ENCODE measurements around the gene CPSF3. TPM values are rescaled to one million over a fixed set of nuclear protein-coding genes. Genes with fewer than 3 reads are reported as not detected.

The CPSF3 gene
- total RNA-seq, 1 donor from 2014 or later: 19.4 TPM

DNA sequence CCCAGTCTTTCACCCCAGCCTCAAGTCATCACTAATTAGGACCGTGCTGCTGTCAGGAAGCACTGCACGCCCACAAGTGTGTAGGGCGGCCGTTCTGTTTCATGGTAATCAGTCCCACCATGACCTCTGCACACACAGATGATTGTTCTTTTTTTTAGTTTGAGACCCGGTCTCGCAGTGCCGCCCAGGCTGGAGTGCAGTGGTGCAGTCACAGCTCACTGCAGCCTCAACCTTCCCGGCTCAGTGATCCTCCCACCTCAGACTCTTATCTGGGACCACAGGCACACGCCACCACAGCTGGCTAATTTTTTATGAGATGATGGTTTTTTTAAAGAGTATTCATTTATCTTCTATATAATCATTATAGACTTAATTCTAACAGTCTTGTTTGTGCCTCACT is 49.1 kb downstream of the CPSF3 start:
- peaks cover 0 to 15% of the 10 kb centered on the region in 2 donors for H3K36me3 ChIP-seq
- no peak overlapping the region for H3K27ac ChIP-seq
- DNase-seq (ENCODE audit: extremely low spot score in 2 of 2): no peak
- no peaks in the 10 kb centered on the region for H3K27me3 ChIP-seq
- intact Hi-C loops (cut with DNase I): no loop called here
- no peak overlapping the region for H3K4me3 ChIP-seq
- TF ChIP-seq POLR2A (IDR thresholded peaks at IDR 0.05) (no peak), POLR2AphosphoS5 (IDR thresholded peaks at IDR 0.05; ENCODE audit: insufficient read depth in 1 of 2, low read depth in 1 of 2) (no peak)
- TF ChIP-seq, protein P1, sequence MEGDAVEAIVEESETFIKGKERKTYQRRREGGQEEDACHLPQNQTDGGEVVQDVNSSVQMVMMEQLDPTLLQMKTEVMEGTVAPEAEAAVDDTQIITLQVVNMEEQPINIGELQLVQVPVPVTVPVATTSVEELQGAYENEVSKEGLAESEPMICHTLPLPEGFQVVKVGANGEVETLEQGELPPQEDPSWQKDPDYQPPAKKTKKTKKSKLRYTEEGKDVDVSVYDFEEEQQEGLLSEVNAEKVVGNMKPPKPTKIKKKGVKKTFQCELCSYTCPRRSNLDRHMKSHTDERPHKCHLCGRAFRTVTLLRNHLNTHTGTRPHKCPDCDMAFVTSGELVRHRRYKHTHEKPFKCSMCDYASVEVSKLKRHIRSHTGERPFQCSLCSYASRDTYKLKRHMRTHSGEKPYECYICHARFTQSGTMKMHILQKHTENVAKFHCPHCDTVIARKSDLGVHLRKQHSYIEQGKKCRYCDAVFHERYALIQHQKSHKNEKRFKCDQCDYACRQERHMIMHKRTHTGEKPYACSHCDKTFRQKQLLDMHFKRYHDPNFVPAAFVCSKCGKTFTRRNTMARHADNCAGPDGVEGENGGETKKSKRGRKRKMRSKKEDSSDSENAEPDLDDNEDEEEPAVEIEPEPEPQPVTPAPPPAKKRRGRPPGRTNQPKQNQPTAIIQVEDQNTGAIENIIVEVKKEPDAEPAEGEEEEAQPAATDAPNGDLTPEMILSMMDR (IDR thresholded peaks at IDR 0.05): no peak
- no peaks in the 10 kb centered on the region for H3K9me3 ChIP-seq
- peaks cover 34% of the 10 kb centered on the region for H3K4me1 ChIP-seq

DNA sequence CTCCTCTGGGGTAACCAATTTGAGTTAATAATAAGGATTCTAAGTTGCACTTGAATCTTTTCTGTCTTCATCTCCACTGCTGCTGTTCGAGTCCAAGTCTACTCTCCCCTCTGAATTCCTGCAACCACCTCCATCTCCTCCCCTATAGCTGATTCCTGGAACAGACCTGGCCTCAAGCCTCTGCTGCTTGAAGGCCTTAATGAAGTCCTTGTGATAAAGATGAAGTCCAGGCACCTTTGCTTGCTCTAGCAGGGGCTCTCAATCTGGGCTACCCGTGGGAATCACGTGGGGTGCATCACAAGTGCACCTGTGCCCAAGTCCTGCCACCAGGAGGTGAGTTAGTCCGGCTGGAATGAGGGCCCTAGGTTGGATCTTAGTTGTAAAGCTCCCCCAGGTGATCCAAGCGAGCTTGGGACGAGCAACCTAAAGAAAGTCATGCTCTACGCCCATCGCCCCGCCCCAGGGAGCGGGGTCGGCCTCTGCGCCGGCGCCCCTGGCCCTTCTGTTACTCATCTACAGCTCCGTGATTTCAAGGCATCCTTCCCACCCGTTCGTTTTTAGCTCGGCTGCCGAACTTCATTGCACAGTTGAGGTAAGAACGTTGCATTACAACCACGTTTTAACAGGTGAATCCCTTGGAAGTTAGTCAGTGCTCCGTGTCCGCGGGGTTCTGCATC is 50.0 kb downstream of the CPSF3 start:
- H3K27me3 ChIP-seq: no peaks in the 10 kb centered on the region
- intact Hi-C loops (cut with DNase I): no loop called here
- peaks cover 0 to 7% of the 10 kb centered on the region in 2 donors for H3K36me3 ChIP-seq
- no peak for TF ChIP-seq POLR2AphosphoS5 (IDR thresholded peaks at IDR 0.05; ENCODE audit: insufficient read depth in 1 of 2, low read depth in 1 of 2)
- TF ChIP-seq, protein P1 (IDR thresholded peaks at IDR 0.05): peak in 1 of 3 experiments; percentile 11
- no peak for TF ChIP-seq POLR2A (IDR thresholded peaks at IDR 0.05)
- no peak for DNase-seq (ENCODE audit: extremely low spot score in 2 of 2)
- no peaks in the 10 kb centered on the region for H3K9me3 ChIP-seq
- peaks cover 34% of the 10 kb centered on the region for H3K4me1 ChIP-seq
- peak overlapping the region; percentile 83 for H3K27ac ChIP-seq
- H3K4me3 ChIP-seq: peak overlapping the region; percentile 54 to 78

DNA sequence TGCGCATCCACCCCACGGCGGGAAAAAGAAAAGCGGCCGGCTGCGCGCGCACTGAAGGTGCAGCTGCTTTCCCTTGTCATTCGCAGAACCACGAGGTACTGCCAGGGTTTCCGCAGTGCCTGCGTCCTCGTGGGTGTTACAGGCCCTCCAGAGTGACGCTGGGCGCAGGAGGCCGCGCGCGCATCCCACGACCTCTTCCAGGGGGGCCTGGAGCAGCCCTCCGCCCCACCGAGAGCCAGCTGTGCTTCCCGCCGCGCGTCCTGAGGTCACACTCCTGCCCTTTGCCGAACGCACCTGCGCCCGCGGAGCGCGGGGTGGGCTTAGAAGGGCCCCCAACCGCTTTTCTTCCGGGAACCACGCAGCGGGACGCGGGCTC is 50.5 kb downstream of the CPSF3 start:
- DNase-seq (ENCODE audit: extremely low spot score in 2 of 2): no peak
- intact Hi-C loops (cut with DNase I): no loop called here
- Histone ChIP-seq H3K9me3 (no peaks in the 10 kb centered on the region), H3K4me1 (peaks cover 34% of the 10 kb centered on the region), H3K27ac (peak overlapping the region; percentile 83), H3K4me3 (peak overlapping the region; percentile 54 to 78), H3K36me3 (peaks cover 0 to 7% of the 10 kb centered on the region in 2 donors), H3K27me3 (no peaks in the 10 kb centered on the region)
- TF ChIP-seq POLR2AphosphoS5 (IDR thresholded peaks at IDR 0.05; ENCODE audit: insufficient read depth in 1 of 2, low read depth in 1 of 2) (peak in 1 of 2 donors; percentile 60), POLR2A (IDR thresholded peaks at IDR 0.05) (no peak)

DNA sequence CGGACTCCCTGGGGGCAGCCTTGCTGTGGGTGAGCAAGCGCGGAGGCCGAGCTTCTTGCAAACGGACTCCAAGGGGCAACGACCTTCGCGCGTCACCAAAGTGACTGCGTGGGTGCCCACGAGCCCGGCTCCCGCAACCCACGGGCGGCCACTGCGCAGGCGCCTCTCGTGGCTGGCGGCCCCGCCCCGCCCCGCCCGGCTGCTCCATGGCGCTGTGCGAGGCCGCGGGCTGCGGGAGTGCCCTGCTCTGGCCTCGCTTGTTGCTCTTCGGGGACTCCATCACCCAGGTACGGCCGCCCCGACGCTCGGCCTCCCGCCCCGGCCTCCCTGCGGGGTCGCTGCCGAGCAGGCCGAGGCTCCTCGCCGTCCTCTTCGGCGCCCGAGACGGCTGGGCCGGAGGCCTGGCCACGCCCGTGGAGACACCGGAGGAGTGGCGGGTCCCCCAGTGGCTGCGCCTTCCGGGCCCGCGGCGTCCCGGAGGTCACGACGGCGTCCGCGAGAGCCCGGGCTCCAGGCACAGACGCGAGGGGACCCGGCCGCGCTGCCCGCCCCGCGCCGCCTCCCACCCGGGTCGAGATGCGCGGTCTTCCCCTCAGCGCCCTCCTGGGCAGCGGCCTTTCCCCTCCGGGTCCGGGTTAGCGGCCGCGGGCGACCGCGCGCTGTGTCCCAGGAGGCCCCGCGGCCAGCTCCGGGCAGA is 51.1 kb downstream of the CPSF3 start, which contains the start of gene IAH1:
Gene IAH1, plus strand, starts transcription at position 191 of the 697 bp plus-strand sequence. Its CDS starts 16 bp downstream, at position 207.
- peak within 1 kb of the TSS; percentile 54 to 78 for H3K4me3 ChIP-seq
- H3K27ac ChIP-seq: peak within 1 kb of the TSS; percentile 83
- intact Hi-C loops (cut with DNase I): no loop called here
- H3K9me3 ChIP-seq: no peaks in the 10 kb centered on the region
- TF ChIP-seq, protein P1 (IDR thresholded peaks at IDR 0.05): no peak
- peak in 1 of 2 donors; percentile 49 for TF ChIP-seq POLR2A (IDR thresholded peaks at IDR 0.05)
- TF ChIP-seq POLR2AphosphoS5 (IDR thresholded peaks at IDR 0.05; ENCODE audit: insufficient read depth in 1 of 2, low read depth in 1 of 2): peak in 1 of 2 donors; percentile 11
- H3K27me3 ChIP-seq: no peaks in the 10 kb centered on the region
- H3K36me3 ChIP-seq: peaks cover 0 to 7% of the 10 kb centered on the region in 2 donors
- H3K4me1 ChIP-seq: peaks cover 34% of the 10 kb centered on the region
- DNase-seq (ENCODE audit: extremely low spot score in 2 of 2): no peak

DNA sequence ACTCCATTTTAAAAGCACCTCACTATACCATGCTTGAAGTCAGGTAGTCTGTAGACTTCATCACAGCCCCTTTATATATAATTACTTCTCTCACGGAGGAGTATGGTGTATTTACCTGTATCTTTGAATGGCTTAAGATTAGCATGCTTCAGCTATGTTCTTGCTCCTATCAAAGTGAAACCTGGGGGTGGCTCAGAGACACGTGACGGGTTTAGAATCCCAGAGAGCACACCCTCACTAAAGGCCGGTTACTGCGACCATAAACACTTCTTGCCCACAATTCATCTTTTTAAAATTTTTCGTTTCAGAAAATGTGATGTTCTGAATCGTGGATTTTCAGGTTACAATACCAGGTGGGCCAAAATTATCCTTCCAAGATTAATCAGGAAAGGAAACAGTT is 54.5 kb downstream of the CPSF3 start:
- intact Hi-C loops (cut with DNase I): no loop called here
- H3K4me1 ChIP-seq: peaks cover 34% of the 10 kb centered on the region

More for the DNA sequence above, 54.5 kb downstream of the CPSF3 start:
- Histone ChIP-seq H3K4me3 (no peak overlapping the region), H3K27me3 (no peaks in the 10 kb centered on the region), H3K36me3 (peaks cover 0 to 30% of the 10 kb centered on the region in 2 donors), H3K9me3 (no peaks in the 10 kb centered on the region), H3K27ac (no peak overlapping the region)
- TF ChIP-seq POLR2A (IDR thresholded peaks at IDR 0.05) (no peak), POLR2AphosphoS5 (IDR thresholded peaks at IDR 0.05; ENCODE audit: insufficient read depth in 1 of 2, low read depth in 1 of 2) (no peak)
- TF ChIP-seq, protein P1 (IDR thresholded peaks at IDR 0.05): no peak
- DNase-seq (ENCODE audit: extremely low spot score in 2 of 2): no peak

Data from vagina (tissue), 2 donors.